ENCODE measurements around the gene TTN. TPM values are rescaled to one million over a fixed set of nuclear protein-coding genes. Genes with fewer than 3 reads are reported as not detected.

TTN gene
- total RNA-seq, 1 donor from 2014 or later = 12.2 TPM

GRCh38 chr2:178542161-178542560 lies 265.1 kb downstream of the TTN start:
- H3K27me3 Mint-ChIP-seq = no peaks in the 10 kb centered on the region
- H3K27ac Mint-ChIP-seq = no peak overlapping the region

DNA sequence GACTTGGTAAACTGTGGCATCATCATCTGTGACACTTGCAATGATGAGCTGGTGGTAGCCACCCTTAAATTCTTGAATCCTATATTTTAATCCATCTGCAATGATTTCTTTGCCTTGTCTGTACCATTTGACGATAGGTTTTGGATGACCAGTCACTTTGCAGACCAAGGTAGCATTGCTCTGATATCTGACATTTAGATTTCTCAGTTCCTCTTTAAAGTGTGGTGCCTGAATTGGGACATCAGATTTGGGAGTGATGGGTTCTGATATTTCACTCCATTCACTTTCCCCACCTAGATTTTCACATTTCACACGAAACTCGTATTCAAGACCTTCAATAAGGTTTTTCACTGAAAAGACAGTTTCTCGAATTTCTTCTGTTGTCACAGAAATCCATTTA lies 271.2 kb downstream of the TTN start:
- H3K4me1 Mint-ChIP-seq (ENCODE audit: low read depth) = no peaks in the 10 kb centered on the region
- no peak overlapping the region for H3K4me3 Mint-ChIP-seq (ENCODE audit: low read depth)
- no peak for TF ChIP-seq CTCF (IDR thresholded peaks at IDR 0.05; ENCODE audit: unreplicated experiment)
- no peaks in the 10 kb centered on the region for H3K9me3 Mint-ChIP-seq (ENCODE audit: low read depth)
- peaks cover 38% of the 10 kb centered on the region for H3K36me3 Mint-ChIP-seq (ENCODE audit: insufficient read depth)
- no peak overlapping the region for H3K27ac Mint-ChIP-seq
- no peak for DNase-seq (ENCODE audit: low spot score, unreplicated experiment)
- H3K27me3 Mint-ChIP-seq = no peaks in the 10 kb centered on the region

More at GRCh38 chr2:178542161-178542560, 265.1 kb downstream of the TTN start:
- TF ChIP-seq CTCF (IDR thresholded peaks at IDR 0.05; ENCODE audit: unreplicated experiment) = no peak
- no peaks in the 10 kb centered on the region for H3K9me3 Mint-ChIP-seq (ENCODE audit: low read depth)
- H3K4me3 Mint-ChIP-seq (ENCODE audit: low read depth) = no peak overlapping the region
- no peaks in the 10 kb centered on the region for H3K4me1 Mint-ChIP-seq (ENCODE audit: low read depth)
- no peak for DNase-seq (ENCODE audit: low spot score, unreplicated experiment)
- peaks cover 30% of the 10 kb centered on the region for H3K36me3 Mint-ChIP-seq (ENCODE audit: insufficient read depth)

- DNase-seq (ENCODE audit: low spot score, unreplicated experiment) = no peak
- Mint-ChIP-seq H3K27ac (no peak overlapping the region), H3K4me3 (ENCODE audit: low read depth) (no peak overlapping the region), H3K9me3 (ENCODE audit: low read depth) (no peaks in the 10 kb centered on the region), H3K27me3 (no peaks in the 10 kb centered on the region), H3K4me1 (ENCODE audit: low read depth) (no peaks in the 10 kb centered on the region), H3K36me3 (ENCODE audit: insufficient read depth) (peaks cover 28% of the 10 kb centered on the region)
- TF ChIP-seq CTCF (IDR thresholded peaks at IDR 0.05; ENCODE audit: unreplicated experiment) = no peak
Observed at GRCh38 chr2:178531168-178531567, 276.1 kb downstream of the TTN start.

GRCh38 chr2:178530625-178531142 lies 276.5 kb downstream of the TTN start:
- Mint-ChIP-seq H3K27ac (no peak overlapping the region), H3K36me3 (ENCODE audit: insufficient read depth) (peaks cover 28% of the 10 kb centered on the region), H3K4me3 (ENCODE audit: low read depth) (no peak overlapping the region), H3K9me3 (ENCODE audit: low read depth) (no peaks in the 10 kb centered on the region), H3K27me3 (no peaks in the 10 kb centered on the region), H3K4me1 (ENCODE audit: low read depth) (no peaks in the 10 kb centered on the region)
- no peak for DNase-seq (ENCODE audit: low spot score, unreplicated experiment)
- no peak for TF ChIP-seq CTCF (IDR thresholded peaks at IDR 0.05; ENCODE audit: unreplicated experiment)

DNA sequence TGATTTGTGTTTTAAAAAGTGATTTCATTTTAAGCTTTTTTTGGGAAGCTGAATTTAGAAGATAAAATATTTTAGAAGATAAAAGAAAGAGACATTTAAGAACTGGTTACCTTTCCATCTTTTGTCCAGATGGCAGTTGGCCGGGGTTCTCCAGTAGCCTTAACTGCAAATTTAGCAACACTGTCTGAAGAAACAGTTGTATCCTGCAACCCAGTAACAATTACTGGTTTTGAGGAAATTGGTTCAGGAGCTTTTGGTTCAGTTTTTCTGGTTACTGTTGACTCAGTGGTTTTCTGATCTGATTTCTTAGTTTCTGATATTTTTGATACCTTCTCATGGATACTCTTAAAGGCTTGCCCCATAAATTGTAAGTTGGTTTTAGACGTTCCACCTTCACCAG lies 277.1 kb downstream of the TTN start:
- Mint-ChIP-seq H3K36me3 (ENCODE audit: insufficient read depth) (peaks cover 25% of the 10 kb centered on the region), H3K27ac (no peak overlapping the region), H3K4me3 (ENCODE audit: low read depth) (no peak overlapping the region), H3K4me1 (ENCODE audit: low read depth) (no peaks in the 10 kb centered on the region), H3K27me3 (no peaks in the 10 kb centered on the region), H3K9me3 (ENCODE audit: low read depth) (no peaks in the 10 kb centered on the region)
- TF ChIP-seq CTCF (IDR thresholded peaks at IDR 0.05; ENCODE audit: unreplicated experiment) = no peak
- no peak for DNase-seq (ENCODE audit: low spot score, unreplicated experiment)

All from progenitor cell of endocrine pancreas (in vitro differentiated cells).